Smooth muscle cell (in vitro differentiated cells): ENCODE measurements around the gene LHPP. TPM values are rescaled to one million over a fixed set of nuclear protein-coding genes. Genes with fewer than 3 reads are reported as not detected.

Experiments
- DNase-seq: peaks from one replicate; lab custom pipeline; 2025; ENCODE audit not compliant: unreplicated experiment; lab: John Stamatoyannopoulos, UW
- H2AFZ ChIP-seq: fragments of 200-600 bp; sonication (generic); 2 replicates; pipeline ENCODE4 v1.6.0; 2016; ENCODE audit warnings: antibody characterized with exemption, low read depth, mild to moderate bottlenecking
- H3F3A ChIP-seq: fragments of 200-600 bp; sonication (generic); 2 replicates; pipeline ENCODE4 v1.6.0; 2017; ENCODE audit warnings: antibody characterized with exemption, low read depth
- H3K27ac ChIP-seq: fragments of 200-600 bp; sonication (generic); 2 replicates; pipeline ENCODE4 v1.5.1; 2016; ENCODE audit warnings: low read depth, mild to moderate bottlenecking
- H3K27me3 ChIP-seq: fragments of 200-600 bp; sonication (generic); 2 replicates; pipeline ENCODE4 v1.6.1; 2016; ENCODE audit warnings: low read depth, mild to moderate bottlenecking
- H3K36me3 ChIP-seq: fragments of 200-600 bp; sonication (generic); 2 replicates; pipeline ENCODE4 v1.5.1; 2016; ENCODE audit warnings: low read depth
- H3K4me1 ChIP-seq: fragments of 200-600 bp; sonication (generic); 2 replicates; pipeline ENCODE4 v1.5.1; 2016; ENCODE audit warnings: low read depth
- H3K4me2 ChIP-seq: fragments of 200-600 bp; sonication (generic); 2 replicates; pipeline ENCODE4 v1.6.0; 2016; ENCODE audit warnings: mild to moderate bottlenecking
- H3K4me3 ChIP-seq: fragments of 200-600 bp; sonication (generic); 2 replicates; pipeline ENCODE4 v1.5.1; 2016; ENCODE audit warnings: mild to moderate bottlenecking
- H3K79me2 ChIP-seq: fragments of 200-600 bp; sonication (generic); 2 replicates; pipeline ENCODE4 v1.6.0; 2016; ENCODE audit warnings: low read depth, mild to moderate bottlenecking
- H3K9ac ChIP-seq: fragments of 200-600 bp; sonication (generic); 2 replicates; pipeline ENCODE4 v1.6.0; 2016; ENCODE audit warnings: low read depth
- H3K9me3 ChIP-seq: fragments of 200-600 bp; sonication (generic); replicated peaks from 2 replicates; pipeline ENCODE4 v1.5.1; 2016; ENCODE audit warnings: low read depth
- H4K20me1 ChIP-seq: fragments of 200-600 bp; sonication (generic); 2 replicates; pipeline ENCODE4 v1.6.0; 2016; ENCODE audit warnings: low read depth
- WGBS: methylation state at CpG from one replicate; pipeline ENCODE4 v1.1.7; 2016; ENCODE audit warnings: low lambda C conversion rate; 5-methylcytosine and 5-hydroxymethylcytosine counted together
- polyA plus RNA-seq: library from polyadenylated mRNA; unstranded; fragments of >200 nt; fragmentation: Nextera tagmentation; extraction: Ambion mirVana; gene quantifications from 2 replicates; pipeline ENCODE4 v1.2.1, GENCODE V29; 2016
- total RNA-seq: library from RNA; depleted of rRNA; stranded (reverse); fragments of >200 nt; gene quantifications from 2 replicates; pipeline ENCODE4 v1.2.3, GENCODE V29; 2014
- TF ChIP-seq, protein P1 (sequence below): fragments of 200-600 bp; sonication (generic); IDR thresholded peaks from 2 replicates; pipeline ENCODE4 v1.5.1; 2017; ENCODE audit warnings: borderline replicate concordance, mild to moderate bottlenecking, antibody characterized with exemption; ENCODE audit not compliant: insufficient read depth, poor library complexity, severe bottlenecking

The LHPP gene
- total and polyA plus RNA-seq, 2 experiments from 2014 or later: 7.6 to 14.0 TPM

DNA sequence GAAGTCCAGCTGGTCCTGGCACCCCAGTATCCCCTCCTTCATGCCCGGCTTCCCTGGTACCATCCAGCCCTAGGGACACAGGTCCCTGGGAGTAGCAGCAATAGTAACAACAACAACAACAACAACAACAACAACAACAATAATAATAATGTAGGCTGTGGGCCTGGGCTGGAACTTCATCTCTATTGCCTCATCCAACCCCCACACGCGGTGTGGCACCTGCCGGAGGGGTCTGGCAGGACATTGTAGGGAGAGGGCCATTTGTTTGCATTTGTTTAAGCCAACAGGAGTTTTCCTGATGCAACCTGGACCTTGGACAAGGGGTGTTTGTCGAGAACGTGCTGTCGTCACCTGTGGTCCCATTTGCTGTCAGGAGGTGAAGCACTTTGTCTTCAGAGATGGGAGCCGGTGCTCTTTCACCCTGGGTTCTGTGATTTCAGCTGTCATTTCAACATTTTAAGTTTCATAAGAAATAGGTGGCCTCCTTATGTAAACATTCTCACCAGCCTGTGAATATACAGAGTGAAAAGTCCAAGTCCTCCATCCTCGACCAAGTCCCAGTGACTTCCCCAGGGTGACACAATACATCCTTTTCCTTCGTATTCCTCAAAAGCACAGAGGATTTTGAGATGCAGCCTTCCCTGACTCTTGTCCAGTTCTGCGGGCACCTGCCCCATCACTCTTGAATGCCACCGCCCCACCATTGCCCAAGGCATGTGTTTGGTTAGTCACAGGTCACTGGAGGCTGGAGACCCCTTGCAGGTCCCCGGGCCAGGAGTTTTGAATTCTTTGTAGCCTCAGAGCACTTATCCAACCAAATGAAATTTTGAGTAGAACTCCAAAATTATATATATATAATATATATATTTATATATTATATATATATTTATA, 9.2 kb downstream of the LHPP start:
- Histone ChIP-seq H3K36me3 (no peaks in the 10 kb centered on the region), H3K4me1 (peaks cover 5% of the 10 kb centered on the region), H3K79me2 (no peaks in the 10 kb centered on the region), H3K9me3 (no peaks in the 10 kb centered on the region), H3F3A (no peaks in the 10 kb centered on the region), H3K4me2 (no peak overlapping the region), H3K27ac (no peak overlapping the region), H2AFZ (no peak overlapping the region), H3K27me3 (no peaks in the 10 kb centered on the region), H3K9ac (no peak overlapping the region), H3K4me3 (no peak overlapping the region), H4K20me1 (peaks cover 5% of the 10 kb centered on the region)
- 87% methylated on average over 13 of the region's 13 CpGs for WGBS
- TF ChIP-seq, protein P1, sequence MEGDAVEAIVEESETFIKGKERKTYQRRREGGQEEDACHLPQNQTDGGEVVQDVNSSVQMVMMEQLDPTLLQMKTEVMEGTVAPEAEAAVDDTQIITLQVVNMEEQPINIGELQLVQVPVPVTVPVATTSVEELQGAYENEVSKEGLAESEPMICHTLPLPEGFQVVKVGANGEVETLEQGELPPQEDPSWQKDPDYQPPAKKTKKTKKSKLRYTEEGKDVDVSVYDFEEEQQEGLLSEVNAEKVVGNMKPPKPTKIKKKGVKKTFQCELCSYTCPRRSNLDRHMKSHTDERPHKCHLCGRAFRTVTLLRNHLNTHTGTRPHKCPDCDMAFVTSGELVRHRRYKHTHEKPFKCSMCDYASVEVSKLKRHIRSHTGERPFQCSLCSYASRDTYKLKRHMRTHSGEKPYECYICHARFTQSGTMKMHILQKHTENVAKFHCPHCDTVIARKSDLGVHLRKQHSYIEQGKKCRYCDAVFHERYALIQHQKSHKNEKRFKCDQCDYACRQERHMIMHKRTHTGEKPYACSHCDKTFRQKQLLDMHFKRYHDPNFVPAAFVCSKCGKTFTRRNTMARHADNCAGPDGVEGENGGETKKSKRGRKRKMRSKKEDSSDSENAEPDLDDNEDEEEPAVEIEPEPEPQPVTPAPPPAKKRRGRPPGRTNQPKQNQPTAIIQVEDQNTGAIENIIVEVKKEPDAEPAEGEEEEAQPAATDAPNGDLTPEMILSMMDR: no peak
- DNase-seq: no peak

DNA sequence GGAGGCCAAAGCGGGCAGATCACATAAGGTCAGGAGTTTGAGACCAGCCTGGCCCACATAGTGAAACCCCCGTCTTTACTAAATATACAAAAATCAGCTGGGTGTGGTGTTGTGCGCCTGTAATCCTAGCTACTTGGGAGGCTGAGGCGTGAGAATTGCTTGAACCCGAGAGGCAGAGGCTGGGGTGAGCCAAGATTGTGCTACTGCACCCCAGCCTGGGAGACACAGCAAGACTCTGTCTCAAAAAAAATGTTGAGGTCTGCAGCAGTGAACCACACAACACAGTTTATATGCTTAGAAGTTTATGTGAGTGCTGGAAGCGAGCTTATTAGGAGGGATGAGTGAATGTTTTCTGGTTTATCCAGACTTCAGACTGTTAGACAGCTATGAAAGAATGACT, 10.4 kb downstream of the LHPP start:
- Histone ChIP-seq H3F3A (no peaks in the 10 kb centered on the region), H2AFZ (no peak overlapping the region), H3K36me3 (no peaks in the 10 kb centered on the region), H3K4me3 (no peak overlapping the region), H3K4me2 (no peak overlapping the region), H3K27me3 (no peaks in the 10 kb centered on the region), H3K79me2 (no peaks in the 10 kb centered on the region), H3K9ac (no peak overlapping the region), H4K20me1 (peaks cover 5% of the 10 kb centered on the region), H3K9me3 (no peaks in the 10 kb centered on the region), H3K27ac (no peak overlapping the region), H3K4me1 (peaks cover 5% of the 10 kb centered on the region)
- no peak for DNase-seq
- TF ChIP-seq, protein P1: no peak
- WGBS: 84% methylated on average over 6 of the region's 6 CpGs

DNA sequence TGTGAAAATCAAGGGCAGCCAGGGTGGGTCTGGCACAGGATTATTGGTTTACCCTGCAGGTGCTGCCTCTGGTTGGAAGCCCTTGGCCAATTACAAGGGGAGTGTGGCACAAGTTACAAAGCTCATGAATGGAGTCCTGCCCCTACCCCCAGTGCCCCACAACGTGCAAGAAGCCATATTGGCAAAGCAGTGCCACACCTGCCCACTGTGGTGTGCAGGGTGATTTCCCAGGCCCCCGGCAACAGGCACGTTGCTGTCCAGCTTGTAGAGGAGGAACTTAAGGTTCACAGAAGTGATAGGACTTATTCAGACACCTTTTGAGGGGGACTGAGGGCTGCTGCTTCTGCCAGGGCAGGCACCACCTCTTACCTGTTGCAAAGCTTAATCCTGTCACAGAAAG, 11.4 kb downstream of the LHPP start:
- H3K36me3 ChIP-seq: no peaks in the 10 kb centered on the region
- no peak overlapping the region for H3K4me2 ChIP-seq
- H3K4me3 ChIP-seq: no peak overlapping the region
- peaks cover 5% of the 10 kb centered on the region for H4K20me1 ChIP-seq
- H3F3A ChIP-seq: no peaks in the 10 kb centered on the region
- 90% methylated on average over 3 of the region's 3 CpGs for WGBS
- no peaks in the 10 kb centered on the region for H3K27me3 ChIP-seq
- no peaks in the 10 kb centered on the region for H3K9me3 ChIP-seq
- DNase-seq: no peak
- H3K4me1 ChIP-seq: peaks cover 9% of the 10 kb centered on the region
- no peak overlapping the region for H3K27ac ChIP-seq
- no peak overlapping the region for H3K9ac ChIP-seq
- TF ChIP-seq, protein P1: no peak
- no peak overlapping the region for H2AFZ ChIP-seq
- H3K79me2 ChIP-seq: no peaks in the 10 kb centered on the region
